22Rv1 (cell line): ENCODE measurements around the gene ZP4.

Source experiments
- ZFX ChIP-seq: fragments of 450-650 bp; IDR thresholded peaks from 2 replicates; pipeline ENCODE4 v1.6.1; 2017; ENCODE audit warnings: antibody characterized with exemption, borderline replicate concordance
- TF ChIP-seq, protein P1 (sequence below): fragments of 450-650 bp; IDR thresholded peaks from 2 replicates; pipeline ENCODE4 v1.5.1; 2017; ENCODE audit warnings: mild to moderate bottlenecking

DNA sequence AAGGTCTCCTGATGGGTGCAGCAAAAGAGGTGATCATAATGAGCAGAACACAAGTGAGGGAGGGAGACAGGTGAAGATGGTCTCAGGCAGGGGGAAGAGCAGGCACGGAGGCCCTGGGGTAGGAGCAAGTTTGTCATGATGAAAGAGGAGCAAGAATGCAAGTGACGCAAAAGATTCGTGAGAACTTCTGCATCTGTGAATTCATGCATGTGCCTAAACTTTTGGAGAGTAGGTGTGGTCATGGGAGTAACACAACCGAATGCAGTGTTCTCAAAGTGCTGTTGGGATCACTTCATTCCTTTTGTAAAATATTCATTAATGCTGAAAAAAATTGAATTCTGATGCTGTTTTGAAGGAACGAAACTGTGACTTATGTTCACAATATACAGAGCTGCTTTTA is 47.3 kb upstream of the ZP4 start:
- TF ChIP-seq, protein P1, sequence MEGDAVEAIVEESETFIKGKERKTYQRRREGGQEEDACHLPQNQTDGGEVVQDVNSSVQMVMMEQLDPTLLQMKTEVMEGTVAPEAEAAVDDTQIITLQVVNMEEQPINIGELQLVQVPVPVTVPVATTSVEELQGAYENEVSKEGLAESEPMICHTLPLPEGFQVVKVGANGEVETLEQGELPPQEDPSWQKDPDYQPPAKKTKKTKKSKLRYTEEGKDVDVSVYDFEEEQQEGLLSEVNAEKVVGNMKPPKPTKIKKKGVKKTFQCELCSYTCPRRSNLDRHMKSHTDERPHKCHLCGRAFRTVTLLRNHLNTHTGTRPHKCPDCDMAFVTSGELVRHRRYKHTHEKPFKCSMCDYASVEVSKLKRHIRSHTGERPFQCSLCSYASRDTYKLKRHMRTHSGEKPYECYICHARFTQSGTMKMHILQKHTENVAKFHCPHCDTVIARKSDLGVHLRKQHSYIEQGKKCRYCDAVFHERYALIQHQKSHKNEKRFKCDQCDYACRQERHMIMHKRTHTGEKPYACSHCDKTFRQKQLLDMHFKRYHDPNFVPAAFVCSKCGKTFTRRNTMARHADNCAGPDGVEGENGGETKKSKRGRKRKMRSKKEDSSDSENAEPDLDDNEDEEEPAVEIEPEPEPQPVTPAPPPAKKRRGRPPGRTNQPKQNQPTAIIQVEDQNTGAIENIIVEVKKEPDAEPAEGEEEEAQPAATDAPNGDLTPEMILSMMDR, result no peak
- no peak for TF ChIP-seq ZFX
